HuH-7.5 (cell line): Measurements from ENCODE around the gene SOHLH1.
"Not testable (repeated sequence)": the region's sequence is repeated elsewhere in the genome, so short reads cannot be mapped to it uniquely, and the experiment has no call there.

Source experiments
- DNase-seq: peaks from one replicate; pipeline ENCODE4 v3.0.0; 2011; ENCODE audit warnings: low spot score

SOHLH1 gene

DNA sequence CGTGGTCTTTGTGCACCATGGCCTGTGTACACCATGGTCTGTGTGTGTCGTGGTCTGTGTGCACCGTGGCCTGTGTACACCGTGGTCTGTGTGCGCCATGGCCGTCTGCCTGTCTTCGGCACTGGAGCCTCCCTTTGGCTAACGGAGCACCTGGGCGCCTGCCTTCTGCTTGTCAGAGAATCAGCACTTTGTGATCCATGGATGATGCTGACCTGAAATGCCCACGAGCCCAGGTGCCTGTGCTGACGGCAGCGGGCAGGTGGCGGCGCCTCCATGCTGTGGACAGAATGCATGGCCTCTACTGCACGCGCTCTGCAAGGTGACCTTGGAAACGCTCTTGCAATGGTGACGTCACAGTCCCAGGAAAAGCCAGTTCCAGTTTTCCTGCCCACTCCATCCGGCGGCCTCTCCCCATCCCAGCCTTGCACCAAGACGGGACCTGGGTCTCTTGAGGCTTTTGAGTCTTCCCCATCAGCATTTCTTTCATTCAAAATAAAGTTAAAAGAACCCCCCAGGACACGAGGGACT lies 21.6 kb downstream of the SOHLH1 start:
- DNase-seq = no peak

DNA sequence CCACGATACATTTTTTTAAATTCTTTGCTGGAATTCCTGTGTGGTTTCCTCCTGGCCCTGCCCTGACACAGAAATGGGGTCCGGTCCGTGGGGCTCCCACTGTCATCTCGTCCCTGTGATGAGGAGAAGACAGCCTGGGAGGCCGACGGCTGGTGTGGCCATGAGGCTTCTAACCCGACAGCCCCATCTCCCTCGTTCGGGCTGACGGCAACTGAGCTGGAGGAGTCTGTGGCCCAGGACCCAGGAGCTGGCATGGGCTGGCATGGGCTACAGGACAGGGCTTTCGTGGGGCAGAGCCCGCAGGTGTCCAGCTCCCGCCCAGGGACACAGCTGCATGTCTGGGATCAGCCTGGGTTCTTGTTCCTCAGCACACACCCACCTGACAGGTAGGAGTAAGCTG lies 22.4 kb downstream of the SOHLH1 start:
- no peak for DNase-seq

DNA sequence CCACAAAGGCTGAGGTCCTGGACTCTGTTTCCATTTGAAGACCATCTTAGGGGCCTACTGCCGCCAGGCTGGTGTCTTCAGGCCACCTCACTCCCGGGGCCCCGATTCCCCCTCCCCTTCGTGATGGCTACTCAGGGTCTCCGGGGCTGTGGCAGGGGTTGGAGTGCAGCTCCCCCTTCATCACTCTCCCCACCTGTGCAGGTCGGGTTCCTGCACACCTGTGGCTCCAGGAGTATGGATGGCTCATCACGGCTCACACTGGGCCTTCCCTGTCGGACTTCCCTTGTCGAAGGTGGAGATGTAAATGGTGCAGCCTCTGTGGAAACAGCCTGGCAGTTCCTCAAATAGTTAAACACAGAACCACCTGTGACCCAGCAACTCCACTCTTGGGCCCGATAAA lies 24.3 kb downstream of the SOHLH1 start:
- no peak for DNase-seq

DNA sequence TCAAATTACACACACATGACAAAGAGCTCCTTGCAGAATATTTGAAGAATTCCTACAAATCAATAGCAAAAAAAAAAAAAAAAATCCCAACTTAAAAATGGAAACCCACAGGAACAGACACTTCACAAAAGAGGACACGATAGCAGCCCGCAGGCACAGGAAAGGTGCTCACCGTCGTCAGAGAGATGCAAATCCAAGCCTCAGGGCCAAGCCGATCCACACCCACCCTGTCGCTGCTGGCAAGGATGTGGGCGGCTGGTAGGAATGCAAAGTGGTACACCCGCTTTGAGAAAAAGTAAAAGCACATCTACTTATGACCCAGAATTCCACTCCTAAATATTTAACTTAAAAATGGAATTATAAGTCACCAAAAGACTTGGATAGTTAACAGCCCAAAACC lies 25.3 kb downstream of the SOHLH1 start:
- no peak for DNase-seq

DNA sequence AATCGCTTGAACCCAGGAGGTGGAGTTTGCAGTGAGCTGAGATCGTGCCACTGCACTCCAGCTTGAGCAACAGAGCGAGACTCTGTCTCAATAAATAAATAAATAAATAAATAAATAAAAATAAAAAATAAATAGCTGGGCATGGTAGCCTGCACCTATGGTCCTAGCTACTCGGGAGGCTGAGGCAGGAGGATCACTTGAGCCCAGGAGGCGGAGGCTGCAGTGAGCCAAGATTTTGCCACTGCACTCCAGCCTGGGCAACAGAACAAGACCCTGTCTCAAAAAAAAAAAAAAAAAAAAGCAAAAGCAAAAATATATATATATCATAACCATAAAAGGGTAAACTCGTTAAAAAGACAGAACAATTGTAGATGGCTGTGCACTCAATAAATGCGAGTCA lies 26.5 kb downstream of the SOHLH1 start:
- not testable (repeated sequence) for DNase-seq

DNA sequence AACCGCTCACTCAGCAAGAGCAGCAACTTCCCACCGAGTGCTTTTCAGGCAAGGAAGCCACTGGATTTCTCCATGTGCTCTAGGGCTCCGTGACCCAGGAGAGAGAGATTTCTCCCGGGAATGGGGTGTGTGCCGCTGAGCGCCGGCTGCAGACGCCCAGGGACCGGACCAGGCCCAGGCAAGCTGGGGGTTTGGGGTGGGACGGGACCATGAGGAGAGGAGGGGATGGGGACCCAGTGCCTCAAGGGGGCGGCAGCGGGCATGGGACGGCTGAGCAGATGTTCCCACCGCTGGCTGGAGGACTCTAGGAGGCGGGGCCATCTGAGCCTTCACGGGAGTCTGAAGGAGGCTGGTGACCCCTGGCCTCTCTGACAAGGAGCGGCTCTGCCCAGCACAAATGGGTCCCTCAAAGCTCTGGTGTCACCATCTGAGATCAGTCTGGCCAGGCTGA lies 27.7 kb downstream of the SOHLH1 start:
- DNase-seq = no peak

DNA sequence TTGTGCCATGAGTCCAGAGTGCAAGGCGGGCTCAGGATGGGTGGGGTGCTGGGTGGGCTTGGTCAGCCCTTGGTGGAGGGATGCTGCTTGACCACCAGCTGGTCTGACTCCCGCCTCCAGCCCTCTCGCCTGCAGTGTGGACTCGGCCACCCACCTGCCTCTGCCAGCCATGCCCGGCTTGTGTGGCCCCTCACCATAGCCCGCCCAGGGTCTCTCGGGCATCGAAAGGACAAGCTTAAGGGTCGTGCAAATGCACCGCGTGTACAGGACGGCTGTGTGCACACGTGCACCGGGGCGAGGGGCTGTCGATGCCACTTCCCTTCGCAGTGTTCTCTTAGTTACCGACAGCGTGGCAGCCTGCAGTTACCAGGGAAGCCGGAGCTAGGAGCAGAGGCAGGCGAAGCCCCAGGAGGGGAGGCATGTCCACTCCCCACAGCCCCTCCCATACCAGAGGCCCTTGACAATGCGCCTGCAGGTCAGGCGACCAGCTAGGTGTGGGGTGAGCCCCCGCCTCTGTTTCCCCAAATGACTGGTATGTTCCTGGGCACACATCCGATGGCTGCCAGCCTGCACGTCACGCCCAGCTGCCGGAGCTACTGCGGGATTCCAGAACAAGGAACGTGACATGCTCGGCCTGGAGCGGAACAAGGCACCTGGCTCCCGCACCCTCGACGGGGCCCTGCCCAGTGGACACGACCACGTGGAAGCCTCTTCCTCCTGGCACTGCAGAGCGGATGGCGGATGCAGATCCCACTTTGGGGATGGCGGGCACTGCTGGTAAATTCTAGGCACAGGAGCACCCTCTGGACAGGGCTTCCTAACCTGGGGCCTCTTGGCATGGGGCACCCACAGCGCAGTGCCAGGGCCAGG lies 28.3 kb downstream of the SOHLH1 start:
- no peak for DNase-seq

DNA sequence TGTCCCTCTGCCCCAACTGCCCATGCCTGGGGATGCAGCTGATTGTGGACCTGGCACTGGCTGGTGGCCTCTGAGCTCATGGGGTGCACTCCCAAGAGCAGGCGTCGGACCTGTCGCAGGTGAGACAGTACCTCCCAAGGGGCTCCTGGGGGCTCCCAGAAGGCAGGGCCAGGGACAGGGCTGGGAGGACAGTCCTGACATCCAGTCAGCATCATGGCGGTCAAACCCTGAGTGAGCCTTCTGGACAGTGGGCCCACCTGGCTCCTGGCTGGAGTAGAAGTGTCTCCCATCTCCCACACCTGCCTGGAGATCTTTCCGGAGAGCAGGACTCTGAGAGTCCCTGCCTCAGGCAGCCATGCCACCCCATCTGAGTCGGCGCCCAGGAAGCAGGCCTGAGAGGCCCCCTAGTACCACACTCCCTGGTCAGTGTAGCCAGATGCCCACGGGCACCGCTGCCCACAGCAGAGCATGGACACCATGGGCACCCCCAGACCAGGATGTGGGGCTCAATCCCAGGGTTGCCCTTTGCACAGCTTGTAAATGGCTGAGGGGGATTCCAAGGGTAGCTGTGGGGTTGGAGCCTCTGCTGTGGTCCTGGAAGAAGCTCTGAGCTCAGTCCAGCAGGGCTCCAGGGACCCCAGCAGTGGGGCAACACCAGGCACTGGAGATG lies 29.5 kb downstream of the SOHLH1 start:
- DNase-seq = no peak

DNA sequence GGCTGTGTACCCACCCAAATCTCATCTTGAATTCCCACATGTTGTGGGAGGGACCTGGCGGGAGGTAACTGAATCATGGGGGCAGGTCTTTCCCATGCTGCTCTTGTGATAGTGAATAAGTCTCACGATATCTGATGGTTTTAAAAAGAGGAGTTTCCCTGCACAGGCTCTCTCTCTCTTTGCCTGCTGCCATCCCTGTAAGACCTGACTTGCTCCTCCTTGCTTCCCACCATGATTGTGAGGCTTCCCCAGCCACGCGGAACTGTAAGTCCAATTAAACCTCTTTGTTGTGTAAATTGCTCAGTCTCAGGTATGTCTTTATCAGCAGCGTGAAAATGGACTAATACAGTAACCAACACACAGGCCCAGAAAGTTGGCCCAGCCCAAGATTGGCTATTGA lies 30.3 kb downstream of the SOHLH1 start:
- not testable (repeated sequence) for DNase-seq

DNA sequence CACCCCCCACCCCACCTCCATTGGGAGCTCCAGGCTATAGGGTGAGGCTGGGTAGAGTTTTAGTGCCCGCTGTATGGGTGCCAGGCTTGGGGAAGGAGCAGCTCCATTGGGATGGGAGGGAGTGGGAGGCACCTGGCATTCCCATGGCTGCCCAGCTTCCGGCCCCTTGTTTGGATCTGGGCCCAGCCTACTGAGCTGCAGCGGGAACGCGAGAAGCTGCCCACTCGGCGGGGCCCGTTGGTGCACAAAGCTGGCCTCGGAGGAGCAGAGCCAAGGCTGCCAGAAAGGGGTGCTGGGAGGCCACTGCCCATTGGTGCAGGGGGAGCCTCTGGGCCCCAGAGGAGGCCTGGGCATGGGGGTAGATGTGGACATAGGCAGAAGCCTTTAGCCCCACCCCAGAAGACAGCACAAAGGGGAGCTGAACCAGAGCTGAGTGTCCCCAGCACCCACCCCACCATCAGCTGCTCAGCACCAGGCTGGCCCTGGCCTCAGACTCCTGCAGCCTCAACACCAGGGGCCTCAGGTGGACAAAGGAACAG lies 31.7 kb downstream of the SOHLH1 start:
- DNase-seq = no peak

DNA sequence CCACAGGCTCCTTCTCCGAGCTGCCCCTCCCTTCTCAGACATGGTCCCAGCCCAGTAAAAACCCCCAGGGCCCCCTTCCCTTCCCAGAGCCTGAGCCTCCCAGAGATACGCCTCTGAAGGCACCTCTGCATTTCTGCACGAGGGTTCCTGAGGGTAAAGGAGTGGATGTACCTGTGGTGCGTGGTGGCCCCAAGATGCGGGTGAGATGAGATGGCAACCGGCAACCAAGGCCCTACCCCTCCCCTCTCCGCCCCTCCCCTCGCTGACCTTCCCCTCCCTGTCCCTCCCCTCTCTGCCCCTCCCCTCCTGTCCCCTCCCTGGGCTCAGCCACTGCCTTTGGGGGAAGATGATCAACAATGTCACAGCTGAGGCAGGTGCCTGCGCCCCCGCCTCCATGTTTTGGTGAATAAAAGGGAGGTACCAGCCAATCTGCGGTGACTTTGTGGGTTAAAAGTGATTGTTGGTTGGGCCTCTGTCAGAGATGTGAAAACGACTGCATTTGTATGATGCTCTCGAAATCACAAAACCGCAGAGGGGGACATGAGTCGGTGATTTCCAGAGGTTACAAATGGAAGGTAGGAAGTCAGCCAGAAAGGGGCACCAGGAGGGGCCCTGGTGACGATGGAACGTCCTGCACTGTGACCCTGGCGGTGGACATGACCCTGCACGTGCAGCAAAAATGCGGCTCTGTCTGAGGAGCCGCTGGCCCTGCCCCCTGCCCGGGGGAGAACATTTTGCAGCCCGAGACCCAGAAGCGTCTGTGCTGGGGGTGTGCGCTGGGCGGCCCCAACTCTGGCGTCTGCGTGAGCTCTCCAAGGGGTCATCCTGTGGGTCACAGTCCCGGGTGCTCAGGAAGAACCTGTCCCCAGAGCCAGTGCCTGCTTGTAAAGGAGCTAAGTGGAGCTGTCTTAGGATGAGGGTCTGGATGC lies 32.5 kb downstream of the SOHLH1 start:
- DNase-seq = no peak

DNA sequence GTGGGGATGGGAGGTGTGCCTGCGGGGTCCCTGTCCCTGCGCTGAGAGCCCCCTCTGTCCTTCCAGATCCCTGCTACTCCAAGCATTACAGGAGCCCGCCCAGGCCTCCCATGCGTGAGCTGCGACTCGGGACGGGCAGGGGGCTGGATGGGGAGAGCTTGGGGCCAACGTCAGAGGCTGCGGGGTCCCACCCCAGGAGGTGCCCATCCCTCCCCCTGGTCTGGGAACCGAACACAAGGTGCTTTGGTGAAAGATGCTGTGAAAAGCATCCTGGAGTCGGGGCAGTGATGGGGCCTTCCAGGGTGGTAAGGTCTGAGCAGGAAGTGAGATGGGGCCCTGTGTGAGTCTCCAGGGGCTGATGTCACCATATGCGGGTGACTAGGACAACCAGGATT lies 33.5 kb downstream of the SOHLH1 start:
- no peak for DNase-seq

DNA sequence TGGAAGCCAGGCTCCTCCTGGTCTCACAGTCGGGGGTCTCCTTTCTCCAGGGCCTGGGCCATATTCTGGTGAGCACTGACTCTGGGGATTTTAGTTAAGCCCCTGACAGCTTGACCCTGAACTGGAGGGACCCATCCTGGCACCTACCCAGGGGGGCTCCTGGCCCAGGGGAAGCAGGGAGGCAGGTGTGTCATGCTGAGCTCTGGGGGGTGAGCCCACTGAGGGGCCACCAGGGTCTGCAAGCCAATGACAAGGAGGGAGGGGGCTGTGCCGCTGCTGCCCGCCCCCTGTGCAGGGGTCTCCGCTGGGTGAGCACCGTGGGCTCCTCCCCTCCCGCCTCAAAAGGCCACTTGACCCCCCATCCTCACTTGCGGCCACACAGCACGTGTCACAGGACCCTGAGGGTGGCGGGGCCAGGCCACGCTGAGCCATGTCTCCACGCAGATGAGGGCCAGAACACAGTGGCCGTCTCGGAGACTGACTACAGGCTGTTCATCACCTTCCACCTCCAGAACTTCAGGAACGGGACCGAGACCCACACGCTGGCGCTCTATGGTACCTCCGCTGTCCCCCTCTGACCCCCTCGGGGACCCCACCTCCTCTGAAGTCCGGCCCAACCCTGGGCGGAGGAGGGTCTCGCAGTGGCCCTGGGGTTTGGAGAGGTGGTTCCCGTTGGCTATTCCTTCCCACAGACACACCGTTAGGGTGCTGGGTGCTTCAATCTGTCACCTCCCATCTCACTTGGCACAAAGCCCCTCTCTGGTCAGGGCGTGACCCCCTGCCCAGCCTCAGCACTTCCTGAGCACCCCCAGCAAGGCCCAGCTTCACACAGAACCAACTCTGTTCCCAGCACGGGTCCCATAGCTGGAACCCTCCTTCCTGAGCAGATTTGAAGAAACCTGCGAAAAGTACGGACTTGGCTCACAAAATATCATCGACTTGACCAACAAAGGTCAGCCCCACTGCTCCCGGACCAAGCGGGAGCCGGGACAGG lies 34.2 kb downstream of the SOHLH1 start:
- DNase-seq = no peak

DNA sequence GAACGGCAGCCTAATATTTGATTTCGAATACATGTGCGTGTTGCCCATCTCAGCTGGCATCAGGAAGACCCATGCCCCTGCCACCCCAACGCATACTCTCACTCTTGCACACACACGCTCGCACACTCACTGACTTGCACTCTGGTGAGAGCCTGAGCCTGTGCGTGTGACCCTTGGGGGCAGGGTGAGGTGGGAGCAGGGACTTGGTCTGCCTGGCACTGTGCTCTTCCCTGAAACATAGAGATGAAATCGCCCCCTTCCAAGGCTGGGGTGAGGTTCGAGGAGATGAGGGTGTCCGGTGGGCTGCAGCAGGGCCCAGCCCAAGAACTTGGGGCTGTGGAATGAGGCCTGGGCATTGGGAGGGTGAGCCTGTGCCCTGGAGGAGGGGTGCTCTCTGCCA lies 35.0 kb downstream of the SOHLH1 start:
- no peak for DNase-seq

DNA sequence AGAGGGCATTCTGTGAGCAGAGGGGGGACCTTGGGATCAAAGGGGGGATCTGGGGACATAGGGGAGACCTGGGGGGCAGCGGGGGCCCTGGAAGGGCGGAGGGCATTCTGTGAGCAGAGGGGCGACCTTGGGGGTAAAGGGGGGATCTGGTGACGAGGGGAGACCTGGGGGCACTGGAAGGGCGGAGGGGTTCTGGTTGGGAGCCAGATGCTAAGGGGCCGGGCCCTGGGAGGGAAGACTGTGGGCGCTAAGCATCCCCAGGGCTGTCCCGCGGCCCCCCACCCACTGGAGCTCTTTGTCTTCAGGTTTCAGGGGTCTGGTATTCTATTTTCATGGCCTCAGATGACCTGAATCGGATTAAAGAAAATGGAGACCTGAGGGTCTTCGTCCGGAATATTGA lies 35.4 kb downstream of the SOHLH1 start:
- no peak for DNase-seq

DNA sequence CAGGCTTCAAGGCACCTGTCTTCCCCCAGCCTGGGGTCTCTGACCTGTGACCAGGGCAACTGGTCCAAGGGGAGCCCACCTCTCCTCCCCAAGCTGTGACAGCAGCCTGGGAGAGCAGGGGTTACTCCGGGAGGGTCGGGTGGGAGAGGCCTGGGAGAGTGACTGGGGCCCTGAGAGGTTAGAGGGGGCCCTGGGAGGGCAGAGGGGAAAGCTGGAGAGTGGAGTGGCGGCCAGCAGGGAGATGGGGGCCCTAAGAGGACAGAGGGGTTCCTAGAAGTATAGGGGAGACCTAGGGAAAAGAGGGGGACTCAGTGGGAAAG lies 35.9 kb downstream of the SOHLH1 start:
- DNase-seq = no peak

DNA sequence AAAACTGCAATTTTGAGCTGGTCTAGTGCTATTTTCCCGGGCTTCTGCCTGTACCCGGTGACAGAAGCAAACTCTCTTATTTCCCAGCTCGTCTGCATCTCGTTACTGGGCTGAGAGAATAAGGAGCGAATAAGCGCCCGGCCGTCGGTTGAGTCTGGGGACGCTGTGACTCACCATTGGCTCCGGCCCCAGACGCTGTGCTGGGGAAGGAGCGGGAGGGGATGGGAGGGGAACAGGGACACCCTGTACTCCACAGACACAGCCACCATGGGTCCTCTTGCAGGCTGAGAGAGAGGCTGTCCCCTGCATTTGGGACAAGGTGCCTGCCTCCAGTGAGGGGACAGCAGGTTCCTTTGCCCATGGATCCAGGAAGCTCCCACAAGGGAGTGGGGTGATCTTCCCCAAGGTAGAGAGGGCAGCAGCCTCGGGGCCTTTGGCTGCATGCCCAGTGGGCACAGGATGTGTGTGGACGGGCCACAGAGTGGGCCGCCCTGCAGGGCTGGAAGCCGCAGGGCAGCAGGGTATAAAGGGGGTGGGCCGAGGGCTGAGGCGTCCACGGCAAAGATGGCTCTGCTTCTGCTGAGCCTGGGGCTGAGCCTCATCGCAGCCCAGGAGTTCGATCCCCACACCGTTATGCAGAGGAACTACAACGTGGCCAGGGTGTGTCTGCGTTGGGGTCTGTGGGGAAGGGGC lies 36.4 kb downstream of the SOHLH1 start, which contains the start of gene LCN9:
Gene LCN9 (plus strand): TSS at position 552 of the 693 bp plus-strand sequence. CDS start 13 bp downstream, at position 565.
- DNase-seq = no peak

DNA sequence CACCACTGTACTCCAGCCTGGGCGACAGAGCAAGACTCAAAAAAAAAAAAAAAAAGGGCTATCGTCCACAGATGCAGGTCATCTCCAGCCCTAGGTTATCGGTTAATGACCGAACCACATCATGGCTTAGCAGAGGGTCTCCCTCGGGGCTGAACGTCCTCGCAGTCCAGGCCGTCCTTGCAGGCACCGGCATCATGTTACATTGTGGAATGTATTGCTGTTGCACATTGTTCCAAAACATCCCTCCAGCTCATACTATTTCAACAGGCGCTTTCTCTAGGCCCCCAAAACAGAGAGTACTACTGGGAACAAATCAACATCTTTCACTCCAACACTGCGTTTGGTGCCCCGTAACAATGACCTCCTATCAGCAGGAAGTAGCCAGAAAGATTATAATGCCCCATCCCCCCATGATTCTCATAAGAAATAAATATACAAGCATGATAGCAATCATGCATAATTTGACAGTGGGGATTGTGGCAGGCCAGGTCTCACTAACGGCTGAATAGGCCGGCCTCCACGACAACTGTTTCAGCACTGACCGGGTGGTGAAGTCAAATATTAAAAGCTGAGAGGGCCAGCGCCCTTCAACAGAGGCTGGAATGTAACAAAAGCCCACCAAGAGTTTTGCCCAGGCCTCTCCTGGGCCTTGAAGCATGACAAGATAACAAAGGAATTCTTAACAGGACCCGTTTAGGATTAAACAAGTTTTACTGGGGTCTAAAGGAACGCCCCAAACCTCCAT lies 37.3 kb downstream of the SOHLH1 start:
- no peak for DNase-seq

DNA sequence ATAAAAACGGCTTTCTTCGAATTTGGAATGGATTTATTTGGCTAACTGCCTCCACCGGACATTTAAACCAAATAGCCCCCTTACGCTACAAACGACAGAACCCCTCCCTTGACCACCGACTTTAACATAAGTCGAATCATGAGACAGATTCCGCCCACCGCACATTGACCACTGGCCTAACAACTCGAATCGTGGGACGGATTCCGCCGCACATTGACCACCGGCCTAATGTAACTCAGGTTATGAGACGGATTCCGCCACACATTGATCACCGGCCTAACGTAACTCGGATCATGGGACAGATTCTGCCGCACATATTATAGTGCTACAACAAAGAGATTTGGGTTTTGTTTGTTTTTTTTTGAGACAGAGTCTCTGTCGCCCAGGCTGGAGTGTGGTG lies 38.9 kb downstream of the SOHLH1 start:
- DNase-seq = no peak
